Loucy (cell line): ENCODE measurements around the gene CRACDL.

Experiments used
- EZH2phosphoT487 ChIP-seq: fragments of 200-600 bp; IDR thresholded peaks from 2 replicates; pipeline ENCODE4 v1.6.1; 2018; ENCODE audit warnings: antibody characterized with exemption, mild to moderate bottlenecking, moderate library complexity, borderline replicate concordance
- TF ChIP-seq, protein P1 (sequence below): fragments of 200-600 bp; sonication (generic); conservative IDR thresholded peaks from 2 replicates; pipeline ENCODE4 v1.5.1; 2014; ENCODE audit warnings: mild to moderate bottlenecking, antibody characterized with exemption, low read length

DNA sequence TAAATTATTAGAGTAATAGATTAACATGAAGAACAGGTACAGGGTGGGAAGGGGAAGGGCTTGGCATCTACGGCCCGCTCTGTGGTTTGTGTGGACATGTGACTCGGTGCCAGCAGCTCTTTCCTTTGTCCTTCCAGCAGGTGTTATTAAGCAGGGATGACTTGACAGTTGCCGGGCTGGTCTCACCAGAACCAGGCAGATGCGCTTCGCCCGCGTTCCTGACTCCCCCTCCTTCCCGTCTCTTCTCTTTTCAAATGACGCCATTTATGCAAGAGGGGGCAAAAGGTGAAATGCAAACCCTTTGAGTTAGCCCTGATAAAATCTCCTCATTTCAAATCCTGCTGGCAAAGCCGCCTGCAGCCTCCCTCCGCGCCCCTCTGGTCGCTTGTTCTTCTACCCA lies 166.2 kb downstream of the CRACDL start:
- no peak for TF ChIP-seq EZH2phosphoT487
- TF ChIP-seq, protein P1, sequence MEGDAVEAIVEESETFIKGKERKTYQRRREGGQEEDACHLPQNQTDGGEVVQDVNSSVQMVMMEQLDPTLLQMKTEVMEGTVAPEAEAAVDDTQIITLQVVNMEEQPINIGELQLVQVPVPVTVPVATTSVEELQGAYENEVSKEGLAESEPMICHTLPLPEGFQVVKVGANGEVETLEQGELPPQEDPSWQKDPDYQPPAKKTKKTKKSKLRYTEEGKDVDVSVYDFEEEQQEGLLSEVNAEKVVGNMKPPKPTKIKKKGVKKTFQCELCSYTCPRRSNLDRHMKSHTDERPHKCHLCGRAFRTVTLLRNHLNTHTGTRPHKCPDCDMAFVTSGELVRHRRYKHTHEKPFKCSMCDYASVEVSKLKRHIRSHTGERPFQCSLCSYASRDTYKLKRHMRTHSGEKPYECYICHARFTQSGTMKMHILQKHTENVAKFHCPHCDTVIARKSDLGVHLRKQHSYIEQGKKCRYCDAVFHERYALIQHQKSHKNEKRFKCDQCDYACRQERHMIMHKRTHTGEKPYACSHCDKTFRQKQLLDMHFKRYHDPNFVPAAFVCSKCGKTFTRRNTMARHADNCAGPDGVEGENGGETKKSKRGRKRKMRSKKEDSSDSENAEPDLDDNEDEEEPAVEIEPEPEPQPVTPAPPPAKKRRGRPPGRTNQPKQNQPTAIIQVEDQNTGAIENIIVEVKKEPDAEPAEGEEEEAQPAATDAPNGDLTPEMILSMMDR: no peak
